ENCODE measurements around the gene ZNF813. TPM values are rescaled to one million over a fixed set of nuclear protein-coding genes. Genes with fewer than 3 reads are reported as not detected.

Gene ZNF813
- total RNA-seq, 1 donor from 2014 or later, result 4.6 TPM

DNA sequence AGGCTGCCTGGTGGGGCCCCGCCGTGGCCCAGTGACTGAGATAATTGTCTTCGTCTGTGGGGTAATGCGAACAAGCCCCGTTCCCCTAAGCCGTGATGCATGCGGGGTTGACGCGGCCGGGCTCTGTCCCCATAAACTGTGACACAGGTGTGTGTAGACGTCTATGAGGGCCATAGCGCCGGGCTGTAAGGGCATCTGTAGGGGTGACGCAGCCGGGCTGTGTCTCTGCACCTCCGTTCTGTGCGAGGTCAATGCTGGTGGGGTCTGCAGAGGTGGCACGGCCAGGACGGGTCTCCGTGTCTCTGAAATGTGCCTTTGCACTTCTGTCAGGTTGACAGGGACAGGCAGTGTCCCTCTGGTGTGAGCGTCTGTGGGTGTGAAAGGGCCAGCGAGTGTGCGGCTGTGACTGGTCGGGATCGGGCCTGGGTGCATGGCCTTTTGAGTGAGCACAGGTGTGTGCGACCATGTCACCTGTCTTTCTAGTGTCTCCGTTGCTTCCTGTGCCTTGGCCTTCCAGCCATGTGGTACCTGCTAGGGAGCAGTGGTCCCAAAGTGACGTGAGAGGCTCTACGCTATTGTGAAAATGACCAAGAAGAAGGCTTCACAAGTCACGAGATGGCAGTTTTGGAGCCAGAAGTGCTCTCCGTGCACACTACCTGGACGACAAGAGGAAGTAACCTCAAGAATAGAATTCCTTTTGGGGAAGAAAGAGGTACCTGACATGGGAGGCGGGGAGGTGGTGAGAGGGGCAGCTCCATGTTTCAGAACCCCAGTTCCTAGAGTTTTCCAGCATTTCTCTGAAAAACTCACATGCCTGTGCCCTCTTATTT, 54.1 kb downstream of the ZNF813 start:
- TF ChIP-seq, protein P1, sequence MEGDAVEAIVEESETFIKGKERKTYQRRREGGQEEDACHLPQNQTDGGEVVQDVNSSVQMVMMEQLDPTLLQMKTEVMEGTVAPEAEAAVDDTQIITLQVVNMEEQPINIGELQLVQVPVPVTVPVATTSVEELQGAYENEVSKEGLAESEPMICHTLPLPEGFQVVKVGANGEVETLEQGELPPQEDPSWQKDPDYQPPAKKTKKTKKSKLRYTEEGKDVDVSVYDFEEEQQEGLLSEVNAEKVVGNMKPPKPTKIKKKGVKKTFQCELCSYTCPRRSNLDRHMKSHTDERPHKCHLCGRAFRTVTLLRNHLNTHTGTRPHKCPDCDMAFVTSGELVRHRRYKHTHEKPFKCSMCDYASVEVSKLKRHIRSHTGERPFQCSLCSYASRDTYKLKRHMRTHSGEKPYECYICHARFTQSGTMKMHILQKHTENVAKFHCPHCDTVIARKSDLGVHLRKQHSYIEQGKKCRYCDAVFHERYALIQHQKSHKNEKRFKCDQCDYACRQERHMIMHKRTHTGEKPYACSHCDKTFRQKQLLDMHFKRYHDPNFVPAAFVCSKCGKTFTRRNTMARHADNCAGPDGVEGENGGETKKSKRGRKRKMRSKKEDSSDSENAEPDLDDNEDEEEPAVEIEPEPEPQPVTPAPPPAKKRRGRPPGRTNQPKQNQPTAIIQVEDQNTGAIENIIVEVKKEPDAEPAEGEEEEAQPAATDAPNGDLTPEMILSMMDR (conservative IDR thresholded peaks at IDR 0.05; ENCODE audit: low read depth, low read length), result no peak
- DNase-seq (ENCODE audit: low read depth), result no peak
- peak overlapping the region; percentile 85 for H3K4me3 ChIP-seq (ENCODE audit: low read depth, low read length)

DNA sequence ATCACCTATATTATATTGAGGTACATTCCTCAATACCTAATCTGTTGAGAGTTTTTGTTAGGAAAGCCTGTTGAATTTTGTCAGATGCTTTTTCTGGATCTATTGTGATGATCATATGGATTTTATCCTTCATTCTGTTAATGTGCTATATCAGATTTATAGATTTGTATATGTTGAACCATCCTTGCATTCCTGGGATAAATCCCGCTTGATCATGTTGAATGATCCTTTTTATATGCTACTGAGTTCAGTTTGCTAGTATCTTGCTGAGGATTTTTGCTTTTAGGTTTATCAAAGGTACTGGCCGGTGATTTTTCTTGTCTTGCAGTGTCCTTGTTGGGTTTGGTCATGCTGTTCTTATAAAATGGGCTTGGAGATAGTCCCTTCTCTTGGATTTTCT, 58.4 kb downstream of the ZNF813 start:
- no peak for DNase-seq (ENCODE audit: low read depth)
- no peak overlapping the region for H3K4me3 ChIP-seq (ENCODE audit: low read depth, low read length)
- TF ChIP-seq, protein P1 (conservative IDR thresholded peaks at IDR 0.05; ENCODE audit: low read depth, low read length), result no peak

DNA sequence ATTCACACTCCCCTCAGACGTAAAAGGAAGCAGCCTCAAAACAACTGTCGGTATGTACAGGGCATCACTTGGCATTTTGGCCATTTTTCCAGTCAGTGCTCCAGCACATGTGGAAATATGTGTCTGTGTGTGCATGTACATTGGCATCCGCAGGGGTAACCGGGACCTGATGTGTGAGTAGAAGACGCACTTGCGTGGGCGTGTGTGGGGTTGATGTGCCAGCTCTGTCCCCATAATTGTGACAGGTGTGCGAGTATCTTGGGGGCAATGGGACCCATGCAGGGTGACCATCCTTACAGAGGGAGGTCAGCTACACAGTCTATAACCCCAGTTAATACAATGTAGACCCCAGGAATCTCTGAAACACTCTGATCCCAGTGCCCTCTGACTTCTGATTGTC, 63.1 kb downstream of the ZNF813 start:
- H3K4me3 ChIP-seq (ENCODE audit: low read depth, low read length), result no peak overlapping the region
- TF ChIP-seq, protein P1 (conservative IDR thresholded peaks at IDR 0.05; ENCODE audit: low read depth, low read length), result no peak
- DNase-seq (ENCODE audit: low read depth), result no peak

DNA sequence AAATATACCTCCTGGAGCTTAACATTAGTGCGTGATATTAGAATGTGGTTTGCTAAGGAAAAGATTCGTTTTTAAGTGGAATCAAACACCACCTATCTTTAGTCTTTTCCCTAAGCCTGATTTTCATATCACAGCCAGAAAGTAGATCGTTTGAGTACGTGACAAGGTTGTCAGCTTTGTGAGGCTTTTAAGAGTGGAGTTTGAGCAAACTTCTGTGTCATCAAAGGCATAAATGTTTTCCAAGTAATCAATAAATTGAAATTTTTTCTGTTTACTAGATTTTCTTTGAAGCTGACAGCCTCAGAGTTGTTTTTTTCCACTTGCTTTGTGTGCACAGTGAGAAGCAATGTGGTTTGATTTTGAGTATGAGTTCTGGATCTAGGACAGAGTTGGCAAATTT, 63.9 kb downstream of the ZNF813 start:
- TF ChIP-seq, protein P1 (conservative IDR thresholded peaks at IDR 0.05; ENCODE audit: low read depth, low read length), result no peak
- H3K4me3 ChIP-seq (ENCODE audit: low read depth, low read length), result no peak overlapping the region
- DNase-seq (ENCODE audit: low read depth), result no peak

DNA sequence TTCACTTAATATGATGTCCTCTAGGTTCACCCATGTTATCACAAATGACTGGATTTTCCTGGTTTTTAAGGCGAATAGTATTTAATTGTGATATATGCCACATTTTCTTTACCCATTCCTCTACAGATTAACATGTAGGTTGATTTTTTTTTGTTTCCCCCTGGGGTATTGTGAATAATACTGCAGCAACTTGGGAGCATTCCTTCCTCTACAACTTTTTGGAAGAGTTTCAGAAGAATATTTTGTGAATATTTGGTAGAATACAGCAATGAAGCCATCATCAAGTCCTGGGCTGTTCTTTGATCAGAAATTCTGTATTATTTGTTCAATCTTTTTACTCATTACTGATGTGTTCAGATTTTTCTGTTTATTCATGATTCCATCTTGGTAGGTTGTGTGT, 64.8 kb downstream of the ZNF813 start:
- TF ChIP-seq, protein P1 (conservative IDR thresholded peaks at IDR 0.05; ENCODE audit: low read depth, low read length), result no peak
- no peak overlapping the region for H3K4me3 ChIP-seq (ENCODE audit: low read depth, low read length)
- no peak for DNase-seq (ENCODE audit: low read depth)

DNA sequence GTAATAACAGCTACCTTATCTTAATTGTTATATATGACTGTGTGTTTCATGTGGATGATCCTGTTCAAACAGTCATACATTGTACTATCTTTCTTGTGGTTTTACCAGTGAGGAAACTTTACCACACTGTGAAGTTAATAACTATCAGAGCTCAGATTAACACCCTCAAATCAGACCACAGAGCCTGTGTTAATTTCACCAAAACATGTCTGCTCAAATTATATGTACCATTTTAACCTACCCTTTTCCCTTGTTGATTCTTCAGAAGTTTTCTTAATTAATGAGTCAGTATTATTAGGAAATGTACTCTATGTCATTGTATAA, 68.7 kb downstream of the ZNF813 start:
- TF ChIP-seq, protein P1 (conservative IDR thresholded peaks at IDR 0.05; ENCODE audit: low read depth, low read length), result no peak
- H3K4me3 ChIP-seq (ENCODE audit: low read depth, low read length), result no peak overlapping the region
- no peak for DNase-seq (ENCODE audit: low read depth)

DNA sequence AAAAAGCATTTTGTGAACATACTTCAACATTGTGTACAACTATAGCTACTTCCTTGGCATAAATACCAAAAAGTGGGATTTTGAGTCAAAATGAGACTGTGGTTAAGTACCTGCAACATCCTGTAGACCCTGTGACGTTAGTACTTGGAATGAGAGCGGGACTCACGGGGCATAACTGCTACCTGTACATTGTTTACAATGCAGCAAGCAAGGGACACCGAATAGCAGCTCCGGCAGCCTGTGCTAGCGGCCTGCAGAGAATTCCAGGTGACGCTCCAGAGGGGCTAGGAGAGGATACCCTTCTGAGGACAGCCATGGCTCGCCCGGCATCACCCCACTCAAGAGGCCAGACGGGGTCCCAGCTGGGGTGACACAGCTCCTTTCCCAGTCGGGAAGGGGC, 69.6 kb downstream of the ZNF813 start:
- peak overlapping the region; percentile 77 for H3K4me3 ChIP-seq (ENCODE audit: low read depth, low read length)
- DNase-seq (ENCODE audit: low read depth), result no peak
- TF ChIP-seq, protein P1 (conservative IDR thresholded peaks at IDR 0.05; ENCODE audit: low read depth, low read length), result no peak
